T-helper 1 cell (primary cell): Measurements from ENCODE around the gene PRCP.
A peak's percentile ranks its signal among the peaks of the same experiment; 100 is the strongest.
"Not testable (repeated sequence)": the region's sequence is repeated elsewhere in the genome, so short reads cannot be mapped to it uniquely, and the experiment has no call there.

ENCODE experiments used
- DNase-seq, 5 donors: peaks; one replicate each; pipeline ENCODE4 v3.0.0-alpha.2; 2012 to 2020
- total RNA-seq, 4 donors: gene quantifications; one replicate each; lab custom pipeline; 2026; lab: John Stamatoyannopoulos, UW

Gene PRCP
- 20.6 to 26.9 (median 23.9) reads per million in 4 donors for total RNA-seq

GRCh38 chr11:82900277-82901164 is at the start of gene PRCP:
TSS of gene PRCP (minus strand) at chr11:82900430. CDS start at chr11:82900402, 28 bp downstream.
- DNase-seq: peak; percentile 90 to 93 (median 92)

DNA sequence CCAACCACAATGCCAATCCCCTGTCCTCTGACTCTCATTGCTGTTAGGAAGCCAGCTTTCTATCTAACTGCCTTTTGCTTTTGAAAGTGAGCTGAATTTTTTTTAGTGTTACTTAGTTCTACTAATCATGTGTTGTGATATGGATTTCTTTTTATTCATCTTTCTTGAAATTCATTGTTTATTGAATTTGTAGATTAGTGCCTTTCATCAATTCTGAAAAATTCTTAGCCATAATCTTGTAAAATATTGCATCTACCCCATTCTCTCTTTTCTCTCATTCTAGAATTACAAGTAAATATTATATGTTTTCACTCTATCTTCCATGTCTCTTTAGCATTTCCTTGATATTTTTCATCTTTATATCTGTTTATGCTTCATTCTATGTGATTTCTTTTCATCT is 49.1 kb upstream of the PRCP start:
- DNase-seq: no peak

DNA sequence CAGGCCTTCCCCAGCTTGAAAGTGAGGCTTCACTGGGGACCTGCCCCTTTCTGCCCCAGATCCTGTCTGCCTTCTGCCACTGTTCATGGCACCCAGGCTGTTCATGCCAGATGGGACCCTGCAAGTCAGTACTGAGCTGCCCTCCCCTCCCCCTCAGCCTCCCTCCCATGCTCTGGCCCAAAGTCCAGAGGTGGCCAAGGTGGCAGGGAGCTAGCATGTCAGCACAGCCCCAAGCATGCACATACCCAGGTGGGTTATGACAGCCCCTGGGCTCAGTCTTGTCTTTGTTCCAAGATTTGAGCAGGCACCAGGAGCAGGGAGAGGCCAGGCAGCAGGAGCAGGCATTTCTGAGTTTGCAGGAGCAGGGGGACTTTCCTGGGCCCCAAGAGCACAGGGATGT is 45.5 kb upstream of the PRCP start:
- no peak for DNase-seq

DNA sequence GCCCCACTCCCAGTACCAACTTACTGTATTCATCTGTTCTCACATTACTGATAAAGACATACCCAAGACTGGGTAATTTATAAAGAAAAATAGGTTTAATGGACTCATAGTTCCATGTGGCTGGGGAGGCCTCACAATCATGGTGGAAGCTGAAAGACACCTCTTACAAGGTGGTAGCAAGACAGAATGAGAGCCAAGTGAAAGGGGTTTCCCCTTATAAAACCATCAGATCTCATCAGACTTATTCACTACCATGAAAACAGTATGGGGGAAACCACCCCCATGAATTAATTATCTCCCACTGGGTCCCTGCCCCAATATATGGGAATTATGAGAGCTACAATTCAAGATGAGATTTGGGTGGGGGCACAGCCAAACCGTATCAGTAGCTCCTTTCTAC is 44.8 kb upstream of the PRCP start:
- DNase-seq: not testable (repeated sequence)

- no peak for DNase-seq
Measured at GRCh38 chr11:82944198-82944597, 44.0 kb upstream of the PRCP start.

DNA sequence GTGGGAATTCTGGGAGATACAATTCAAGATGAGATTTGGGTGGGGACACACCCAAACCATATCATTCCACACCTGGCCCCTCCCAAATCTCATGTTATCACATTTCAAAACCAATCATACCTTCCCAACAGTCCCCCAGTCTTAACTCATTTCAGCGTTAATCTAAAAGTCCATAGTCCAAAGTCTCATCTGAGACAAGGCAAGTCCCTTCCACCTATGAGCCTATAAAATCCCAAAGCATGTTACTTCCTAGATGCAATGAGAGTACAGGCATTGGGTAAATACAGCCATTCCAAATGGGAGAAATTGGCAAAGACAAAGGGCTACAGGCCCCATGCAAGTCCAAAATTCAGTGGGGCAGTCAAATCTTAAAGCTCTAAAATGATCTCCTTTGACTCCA is 43.2 kb upstream of the PRCP start:
- not testable (repeated sequence) for DNase-seq

- no peak for DNase-seq
Measured at GRCh38 chr11:82942376-82942775, 42.1 kb upstream of the PRCP start.

GRCh38 chr11:82939456-82939855 is 39.2 kb upstream of the PRCP start:
- DNase-seq: no peak

DNA sequence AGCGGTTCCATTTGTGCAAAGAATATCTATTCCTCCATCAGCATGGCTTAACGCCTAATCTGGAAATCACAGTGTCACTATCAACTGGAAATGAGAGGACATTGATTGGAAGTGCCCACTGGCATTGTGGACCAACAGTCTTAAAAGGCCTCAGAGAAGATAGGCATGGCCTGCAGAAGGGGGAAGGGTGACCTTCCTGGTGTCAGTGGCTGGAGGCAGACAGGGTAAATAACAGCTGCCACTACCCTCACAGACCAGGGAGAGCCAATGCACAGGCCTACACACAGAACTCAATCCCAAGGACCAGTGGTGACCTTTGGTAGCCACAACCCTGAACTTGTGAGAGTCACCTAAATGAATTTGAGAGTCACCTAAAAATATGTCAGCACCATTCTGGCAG is 37.3 kb upstream of the PRCP start:
- no peak for DNase-seq

GRCh38 chr11:82936261-82936660 is 36.0 kb upstream of the PRCP start:
- DNase-seq: no peak

DNA sequence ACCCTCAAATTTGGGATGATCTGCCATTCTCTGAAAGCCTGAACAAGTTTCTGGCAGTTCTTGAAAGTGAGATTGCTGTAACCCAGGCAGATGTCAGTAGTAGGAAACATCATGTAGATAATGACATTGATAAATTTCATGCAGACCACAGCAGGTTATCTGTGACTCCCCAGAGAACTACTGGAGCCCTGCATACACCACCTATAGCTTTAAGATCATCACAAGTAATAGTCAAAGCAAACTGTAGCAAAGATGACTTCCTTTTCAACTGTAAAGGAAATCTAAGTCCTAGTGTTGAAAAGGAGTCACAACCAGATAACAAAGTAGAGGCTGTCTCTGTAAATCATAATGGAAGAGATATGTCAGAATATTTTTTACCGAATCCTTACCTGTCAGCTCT is 32.3 kb upstream of the PRCP start:
- DNase-seq: no peak

DNA sequence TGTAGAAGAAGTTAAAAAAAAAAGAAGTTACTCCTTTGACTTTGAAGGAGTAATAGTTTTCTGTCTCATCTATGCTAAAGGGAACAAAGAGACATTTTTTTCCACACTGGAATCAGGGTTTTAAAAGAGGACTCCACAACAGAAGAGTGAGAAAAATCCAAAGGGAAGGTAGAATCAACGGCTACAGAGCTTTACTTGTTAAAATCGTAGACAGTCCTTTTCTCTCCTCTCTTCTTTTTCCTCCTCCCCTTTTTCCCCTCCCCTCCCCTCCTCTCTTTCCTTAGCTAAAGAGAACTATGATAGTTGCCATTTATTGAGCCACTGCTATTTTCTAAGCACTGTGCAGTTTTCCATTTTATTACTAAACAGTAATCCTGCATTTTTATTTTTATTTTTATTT is 30.5 kb upstream of the PRCP start:
- DNase-seq: no peak

DNA sequence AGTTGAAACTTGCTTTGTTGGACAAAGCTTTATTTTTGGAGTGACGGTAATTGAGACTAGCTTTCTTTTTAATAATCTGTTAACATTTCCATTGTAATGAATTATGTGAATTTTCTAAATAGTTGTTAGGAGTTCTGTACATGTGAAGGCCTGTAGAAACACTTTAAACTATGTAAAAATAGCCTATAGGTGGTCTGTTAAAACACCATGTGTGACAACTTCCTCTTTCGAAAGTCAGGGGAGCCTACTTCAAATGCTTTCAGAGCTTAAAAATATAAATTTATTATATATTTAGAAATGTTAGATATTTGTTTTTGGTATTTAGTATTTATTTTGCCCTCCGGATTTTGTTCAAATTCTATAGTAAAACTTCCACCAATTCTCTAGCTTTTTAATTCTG is 30.0 kb upstream of the PRCP start:
- DNase-seq: no peak

GRCh38 chr11:82929121-82929520 is 28.9 kb upstream of the PRCP start:
- no peak for DNase-seq

- peak in 3 of 5 donors; percentile 2 to 68 (median 25) for DNase-seq
Measured at GRCh38 chr11:82927264-82927880, 27.1 kb upstream of the PRCP start.

DNA sequence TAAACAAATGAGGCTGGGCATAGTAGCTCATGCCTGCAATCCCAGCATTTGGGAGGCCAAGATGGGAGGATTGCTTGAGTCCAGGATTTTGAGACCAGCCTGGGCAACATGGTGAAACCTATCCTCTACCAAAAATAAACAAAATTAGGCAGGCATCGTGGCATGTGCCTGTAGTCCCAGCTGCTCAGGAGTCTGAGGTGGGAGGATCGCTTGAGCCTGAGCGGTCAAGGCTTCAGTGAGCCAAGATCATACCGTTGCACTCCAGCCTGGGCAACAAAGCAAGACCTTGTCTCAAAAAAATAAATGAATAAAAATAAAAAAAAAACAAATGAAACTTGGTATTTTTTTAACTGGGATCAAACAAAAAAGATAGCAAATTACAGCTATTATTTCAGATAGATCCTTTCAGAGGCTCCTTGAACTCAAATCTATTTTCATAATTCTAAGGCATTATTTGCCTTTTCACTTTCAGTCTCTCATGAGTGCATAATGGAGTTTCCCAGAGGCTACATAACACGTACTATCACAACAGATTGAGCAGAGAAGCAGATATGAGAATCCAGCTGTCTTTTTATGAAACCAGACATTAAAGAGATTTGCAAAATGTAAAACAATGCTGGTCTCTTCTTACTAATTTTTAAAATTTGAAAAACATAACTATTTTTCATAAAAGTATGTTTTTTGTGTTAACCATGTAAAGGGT is 24.4 kb upstream of the PRCP start:
- no peak for DNase-seq

- DNase-seq: not testable (repeated sequence)
Measured at GRCh38 chr11:82922396-82923173, 22.4 kb upstream of the PRCP start.

DNA sequence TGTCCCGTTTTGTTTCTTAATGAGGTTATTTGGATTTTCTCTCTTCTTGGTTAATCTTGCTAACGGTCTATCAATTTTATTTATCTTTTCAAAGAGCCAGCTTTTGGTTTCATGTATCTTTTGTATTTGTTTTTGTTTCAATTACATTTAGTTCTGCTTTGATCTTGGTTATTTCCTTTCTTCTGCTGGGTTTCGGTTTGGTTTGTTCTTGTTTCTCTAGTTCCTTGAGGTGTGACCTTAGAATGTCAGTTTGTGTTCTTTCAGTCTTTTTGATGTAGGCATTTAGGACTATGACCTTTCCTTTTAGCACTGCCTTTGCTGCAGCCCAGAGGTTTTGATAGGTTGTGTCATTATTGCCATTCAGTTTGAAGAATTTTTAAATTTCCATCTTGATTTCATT is 20.0 kb upstream of the PRCP start:
- DNase-seq: peak in 1 of 5 donors; percentile 55

- not testable (repeated sequence) for DNase-seq
Measured at GRCh38 chr11:82919786-82920185, 19.6 kb upstream of the PRCP start.

GRCh38 chr11:82909015-82909640 is 8.9 kb upstream of the PRCP start:
- DNase-seq: no peak

GRCh38 chr11:82908311-82908710 is 8.1 kb upstream of the PRCP start:
- DNase-seq: no peak

- DNase-seq: no peak
Measured at GRCh38 chr11:82907371-82907770, 7.1 kb upstream of the PRCP start.
